ENCODE results near the gene PTPRN2. TPM values are rescaled to one million over a fixed set of nuclear protein-coding genes. Genes with fewer than 3 reads are reported as not detected.
A peak's percentile ranks its signal among the peaks of the same experiment; 100 is the strongest.
"Not testable (repeated sequence)": the region's sequence is repeated elsewhere in the genome, so short reads cannot be mapped to it uniquely, and the experiment has no call there.

Gene PTPRN2
- polyA plus RNA-seq, 4 donors = 1.6 to 11.7 (median 4.0) TPM

- H3K27ac ChIP-seq (ENCODE audit: low read depth in 1 of 3, low read length in 2 of 3) = no peak overlapping the region
- no peak for FAIRE-seq
Measured at GRCh38 chr7:158302274-158303070, 285.2 kb downstream of the PTPRN2 start.

DNA sequence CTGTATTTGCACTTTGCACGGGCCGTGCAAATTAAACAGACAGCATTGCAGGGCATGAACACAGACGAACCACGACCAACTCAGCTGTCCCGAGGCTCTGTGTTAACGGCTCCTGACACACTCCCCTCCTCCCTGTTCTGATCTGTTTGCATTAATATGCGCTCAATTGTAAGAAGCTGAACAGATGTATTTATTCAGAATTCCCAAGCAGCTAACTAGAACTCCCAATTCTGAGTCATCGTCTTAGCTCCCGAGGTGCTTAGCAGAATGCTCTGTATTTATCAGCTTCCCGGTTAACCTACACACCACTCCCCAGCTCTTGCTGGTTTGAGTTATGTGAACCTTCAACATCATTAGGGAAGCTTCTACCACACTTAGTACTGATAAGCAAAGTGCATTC lies 286.4 kb downstream of the PTPRN2 start:
- Histone ChIP-seq H3K4me1 (ENCODE audit: control insufficient read depth in 3 of 3, insufficient read depth in 2 of 3, low read depth in 1 of 3, low read length in 2 of 3) (no peaks in the 10 kb centered on the region), H3K27me3 (ENCODE audit: control insufficient read depth in 3 of 3, insufficient read depth in 3 of 3, low read length in 3 of 3) (no peaks in the 10 kb centered on the region), H3K9me3 (ENCODE audit: control insufficient read depth in 2 of 2, insufficient read depth in 1 of 2, low read depth in 1 of 2, low read length in 1 of 2) (peaks cover 0 to 23% of the 10 kb centered on the region in 2 donors), H3K36me3 (ENCODE audit: control insufficient read depth in 3 of 3, insufficient read depth in 2 of 3, low read depth in 1 of 3, low read length in 3 of 3) (no peaks in the 10 kb centered on the region), H3K4me3 (ENCODE audit: low read depth in 1 of 3, low read length in 3 of 3) (no peak overlapping the region), H3K27ac (ENCODE audit: low read depth in 1 of 3, low read length in 2 of 3) (no peak overlapping the region)
- no peak for FAIRE-seq
- DNase-seq = peak in 1 of 2 donors; percentile 21
- WGBS, 3 donors = 20 to 71% (median 34%) methylated on average over 10 of the region's 10 CpGs

More at GRCh38 chr7:158302274-158303070, 285.2 kb downstream of the PTPRN2 start:
- no peaks in the 10 kb centered on the region for H3K27me3 ChIP-seq (ENCODE audit: control insufficient read depth in 3 of 3, insufficient read depth in 3 of 3, low read length in 3 of 3)
- 85 to 92% (median 88%) methylated on average over 14 of the region's 14 CpGs for WGBS, 3 donors
- H3K4me3 ChIP-seq (ENCODE audit: low read depth in 1 of 3, low read length in 3 of 3) = no peak overlapping the region
- H3K4me1 ChIP-seq (ENCODE audit: control insufficient read depth in 3 of 3, insufficient read depth in 2 of 3, low read depth in 1 of 3, low read length in 2 of 3) = no peaks in the 10 kb centered on the region
- H3K9me3 ChIP-seq (ENCODE audit: control insufficient read depth in 2 of 2, insufficient read depth in 1 of 2, low read depth in 1 of 2, low read length in 1 of 2) = peaks cover 0 to 16% of the 10 kb centered on the region in 2 donors
- no peak for DNase-seq
- H3K36me3 ChIP-seq (ENCODE audit: control insufficient read depth in 3 of 3, insufficient read depth in 2 of 3, low read depth in 1 of 3, low read length in 3 of 3) = no peaks in the 10 kb centered on the region

- WGBS, 3 donors = 81 to 87% (median 84%) methylated on average over 16 of the region's 16 CpGs
- no peak for FAIRE-seq
Measured at GRCh38 chr7:158300427-158300826, 287.2 kb downstream of the PTPRN2 start.

GRCh38 chr7:158299607-158300006 lies 288.0 kb downstream of the PTPRN2 start:
- Histone ChIP-seq H3K36me3 (ENCODE audit: control insufficient read depth in 3 of 3, insufficient read depth in 2 of 3, low read depth in 1 of 3, low read length in 3 of 3) (no peaks in the 10 kb centered on the region), H3K4me1 (ENCODE audit: control insufficient read depth in 3 of 3, insufficient read depth in 2 of 3, low read depth in 1 of 3, low read length in 2 of 3) (no peaks in the 10 kb centered on the region), H3K9me3 (ENCODE audit: control insufficient read depth in 2 of 2, insufficient read depth in 1 of 2, low read depth in 1 of 2, low read length in 1 of 2) (peaks cover 0 to 33% of the 10 kb centered on the region in 2 donors), H3K4me3 (ENCODE audit: low read depth in 1 of 3, low read length in 3 of 3) (no peak overlapping the region), H3K27ac (ENCODE audit: low read depth in 1 of 3, low read length in 2 of 3) (no peak overlapping the region), H3K27me3 (ENCODE audit: control insufficient read depth in 3 of 3, insufficient read depth in 3 of 3, low read length in 3 of 3) (no peaks in the 10 kb centered on the region)
- FAIRE-seq (no peak), DNase-seq (no peak)
- WGBS, 3 donors = 61 to 83% (median 74%) methylated on average over 4 of the region's 4 CpGs

More at GRCh38 chr7:158300427-158300826, 287.2 kb downstream of the PTPRN2 start:
- Histone ChIP-seq H3K9me3 (ENCODE audit: control insufficient read depth in 2 of 2, insufficient read depth in 1 of 2, low read depth in 1 of 2, low read length in 1 of 2) (peaks cover 0 to 26% of the 10 kb centered on the region in 2 donors), H3K4me3 (ENCODE audit: low read depth in 1 of 3, low read length in 3 of 3) (no peak overlapping the region), H3K4me1 (ENCODE audit: control insufficient read depth in 3 of 3, insufficient read depth in 2 of 3, low read depth in 1 of 3, low read length in 2 of 3) (no peaks in the 10 kb centered on the region), H3K36me3 (ENCODE audit: control insufficient read depth in 3 of 3, insufficient read depth in 2 of 3, low read depth in 1 of 3, low read length in 3 of 3) (no peaks in the 10 kb centered on the region), H3K27me3 (ENCODE audit: control insufficient read depth in 3 of 3, insufficient read depth in 3 of 3, low read length in 3 of 3) (no peaks in the 10 kb centered on the region), H3K27ac (ENCODE audit: low read depth in 1 of 3, low read length in 2 of 3) (no peak overlapping the region)
- no peak for DNase-seq

- H3K4me1 ChIP-seq (ENCODE audit: control insufficient read depth in 3 of 3, insufficient read depth in 2 of 3, low read depth in 1 of 3, low read length in 2 of 3) = no peaks in the 10 kb centered on the region
- H3K36me3 ChIP-seq (ENCODE audit: control insufficient read depth in 3 of 3, insufficient read depth in 2 of 3, low read depth in 1 of 3, low read length in 3 of 3) = no peaks in the 10 kb centered on the region
- FAIRE-seq (no peak), DNase-seq (no peak)
- no peaks in the 10 kb centered on the region for H3K27me3 ChIP-seq (ENCODE audit: control insufficient read depth in 3 of 3, insufficient read depth in 3 of 3, low read length in 3 of 3)
- H3K9me3 ChIP-seq (ENCODE audit: control insufficient read depth in 2 of 2, insufficient read depth in 1 of 2, low read depth in 1 of 2, low read length in 1 of 2) = peaks cover 0 to 40% of the 10 kb centered on the region in 2 donors
- H3K4me3 ChIP-seq (ENCODE audit: low read depth in 1 of 3, low read length in 3 of 3) = no peak overlapping the region
- no peak overlapping the region for H3K27ac ChIP-seq (ENCODE audit: low read depth in 1 of 3, low read length in 2 of 3)
- WGBS, 3 donors = 92 to 95% (median 93%) methylated on average over 7 of the region's 7 CpGs
Measured at GRCh38 chr7:158296798-158297104, 290.9 kb downstream of the PTPRN2 start.

DNA sequence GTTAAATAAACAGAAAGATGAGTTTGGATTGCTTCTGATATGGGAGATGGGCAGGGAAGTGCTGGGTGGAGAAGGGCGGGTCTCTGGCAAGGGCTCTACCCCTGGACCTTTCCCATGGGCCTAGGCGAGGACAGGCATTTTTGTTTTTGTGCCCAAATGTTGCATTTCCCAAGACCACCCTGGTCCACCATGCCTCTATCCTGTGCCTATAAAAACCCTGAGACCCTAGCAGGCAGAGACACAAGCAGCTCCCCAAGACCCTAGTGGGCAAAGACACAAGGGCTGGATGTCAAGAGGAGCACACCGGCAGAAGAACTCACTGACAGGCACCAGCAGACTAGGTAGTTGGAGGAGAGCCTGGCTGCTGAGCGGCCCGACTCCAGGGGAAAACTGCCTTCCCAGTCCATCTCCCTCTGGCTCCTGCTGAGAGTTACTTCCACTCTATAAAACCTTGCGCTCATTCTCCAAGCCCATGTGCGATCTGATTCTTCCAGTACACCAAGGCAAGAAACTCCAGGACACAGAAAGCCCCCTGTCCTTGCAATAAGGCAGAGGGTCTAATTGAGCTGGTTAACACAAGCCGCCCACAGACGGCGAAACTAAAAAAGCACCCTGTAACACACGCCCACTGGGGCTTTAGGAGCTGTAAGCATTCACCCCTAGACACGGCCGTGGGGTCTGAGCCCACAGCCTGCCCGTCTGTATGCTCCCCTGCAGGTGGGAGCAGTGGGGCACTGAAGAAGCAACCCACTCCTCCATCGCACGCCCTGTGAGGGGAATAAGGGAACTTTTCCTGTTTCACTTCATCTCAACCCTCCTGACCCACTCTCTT lies 291.4 kb downstream of the PTPRN2 start:
- FAIRE-seq (no peak), DNase-seq (no peak)
- Histone ChIP-seq H3K4me3 (ENCODE audit: low read depth in 1 of 3, low read length in 3 of 3) (no peak overlapping the region), H3K9me3 (ENCODE audit: control insufficient read depth in 2 of 2, insufficient read depth in 1 of 2, low read depth in 1 of 2, low read length in 1 of 2) (peaks cover 0 to 40% of the 10 kb centered on the region in 2 donors), H3K4me1 (ENCODE audit: control insufficient read depth in 3 of 3, insufficient read depth in 2 of 3, low read depth in 1 of 3, low read length in 2 of 3) (no peaks in the 10 kb centered on the region), H3K27me3 (ENCODE audit: control insufficient read depth in 3 of 3, insufficient read depth in 3 of 3, low read length in 3 of 3) (no peaks in the 10 kb centered on the region), H3K27ac (ENCODE audit: low read depth in 1 of 3, low read length in 2 of 3) (no peak overlapping the region), H3K36me3 (ENCODE audit: control insufficient read depth in 3 of 3, insufficient read depth in 2 of 3, low read depth in 1 of 3, low read length in 3 of 3) (no peaks in the 10 kb centered on the region)
- WGBS, 3 donors = 91 to 93% (median 91%) methylated on average over 16 of the region's 16 CpGs

- H3K9me3 ChIP-seq (ENCODE audit: control insufficient read depth in 2 of 2, insufficient read depth in 1 of 2, low read depth in 1 of 2, low read length in 1 of 2) = peaks cover 0 to 47% of the 10 kb centered on the region in 2 donors
- DNase-seq; H3K36me3 ChIP-seq (ENCODE audit: control insufficient read depth in 3 of 3, insufficient read depth in 2 of 3, low read depth in 1 of 3, low read length in 3 of 3); H3K27me3 ChIP-seq (ENCODE audit: control insufficient read depth in 3 of 3, insufficient read depth in 3 of 3, low read length in 3 of 3); H3K4me3 ChIP-seq (ENCODE audit: low read depth in 1 of 3, low read length in 3 of 3); FAIRE-seq; H3K27ac ChIP-seq (ENCODE audit: low read depth in 1 of 3, low read length in 2 of 3); H3K4me1 ChIP-seq (ENCODE audit: control insufficient read depth in 3 of 3, insufficient read depth in 2 of 3, low read depth in 1 of 3, low read length in 2 of 3): not testable (repeated sequence)
- WGBS, 3 donors = 92 to 96% (median 95%) methylated on average over 23 to 29 of the region's 29 CpGs
Measured at GRCh38 chr7:158294468-158295215, 293.0 kb downstream of the PTPRN2 start.

- no peak for FAIRE-seq
- Histone ChIP-seq H3K4me1 (ENCODE audit: control insufficient read depth in 3 of 3, insufficient read depth in 2 of 3, low read depth in 1 of 3, low read length in 2 of 3) (no peaks in the 10 kb centered on the region), H3K27ac (ENCODE audit: low read depth in 1 of 3, low read length in 2 of 3) (no peak overlapping the region), H3K9me3 (ENCODE audit: control insufficient read depth in 2 of 2, insufficient read depth in 1 of 2, low read depth in 1 of 2, low read length in 1 of 2) (peaks cover 0 to 42% of the 10 kb centered on the region in 2 donors), H3K27me3 (ENCODE audit: control insufficient read depth in 3 of 3, insufficient read depth in 3 of 3, low read length in 3 of 3) (no peaks in the 10 kb centered on the region), H3K36me3 (ENCODE audit: control insufficient read depth in 3 of 3, insufficient read depth in 2 of 3, low read depth in 1 of 3, low read length in 3 of 3) (no peaks in the 10 kb centered on the region), H3K4me3 (ENCODE audit: low read depth in 1 of 3, low read length in 3 of 3) (no peak overlapping the region)
- DNase-seq = no peak
- WGBS, 3 donors = 75 to 82% (median 81%) methylated on average over 5 of the region's 5 CpGs
Measured at GRCh38 chr7:158292948-158293347, 294.7 kb downstream of the PTPRN2 start.
